ENCODE measurements around the gene ETV7.

GRCh38 chr6:36422714-36423100 lies 35.2 kb upstream of the ETV7 start:
- TF ChIP-seq CTCF (IDR thresholded peaks at IDR 0.05; ENCODE audit: low read depth, low read length, missing input control) = no peak
- TF ChIP-seq YY1 (IDR thresholded peaks at IDR 0.05) = no peak
- no peak for TF ChIP-seq REST (IDR thresholded peaks at IDR 0.05)
- no peak for TF ChIP-seq RAD21 (IDR thresholded peaks at IDR 0.05)
- TF ChIP-seq SP1 (IDR thresholded peaks at IDR 0.05) = no peak
- TF ChIP-seq RXRA (IDR thresholded peaks at IDR 0.05) = no peak
- no peak for TF ChIP-seq EGR1 (IDR thresholded peaks at IDR 0.05; ENCODE audit: low read depth in 2 of 2)
- TF ChIP-seq ATF3 (IDR thresholded peaks at IDR 0.05) = no peak

All from liver (tissue), 3 donors.